Glutamatergic neuron (in vitro differentiated cells): ENCODE measurements around the gene ORM2. TPM values are rescaled to one million over a fixed set of nuclear protein-coding genes. Genes with fewer than 3 reads are reported as not detected.

Experiments used
- DNase-seq: peaks from one replicate; pipeline ENCODE4 v3.0.0; 2022
- H3K27ac Mint-ChIP-seq: one replicate; pipeline ENCODE4 v1.8.0; 2020; ENCODE audit warnings: mild to moderate bottlenecking, mixed read lengths, inconsistent platforms; ENCODE audit not compliant: unreplicated experiment
- H3K27me3 Mint-ChIP-seq: one replicate; pipeline ENCODE4 v1.8.0; 2020; ENCODE audit warnings: mild to moderate bottlenecking, moderate library complexity, mixed read lengths, inconsistent platforms; ENCODE audit not compliant: unreplicated experiment
- H3K36me3 Mint-ChIP-seq: one replicate; pipeline ENCODE4 v1.8.0; 2020; ENCODE audit warnings: mild to moderate bottlenecking, mixed read lengths, inconsistent platforms; ENCODE audit not compliant: unreplicated experiment
- H3K4me1 Mint-ChIP-seq: one replicate; pipeline ENCODE4 v1.8.0; 2020; ENCODE audit warnings: mild to moderate bottlenecking, low read depth, mixed read lengths, inconsistent platforms; ENCODE audit not compliant: unreplicated experiment
- H3K4me3 Mint-ChIP-seq: one replicate; pipeline ENCODE4 v1.8.0; 2020; ENCODE audit warnings: mild to moderate bottlenecking, mixed read lengths, inconsistent platforms; ENCODE audit not compliant: unreplicated experiment
- H3K9me3 Mint-ChIP-seq: one replicate; pipeline ENCODE4 v1.8.0; 2020; ENCODE audit warnings: mild to moderate bottlenecking, moderate library complexity, mixed read lengths, inconsistent platforms; ENCODE audit not compliant: unreplicated experiment
- CTCF ChIP-seq: fragments of 200-600 bp; sonication (generic); IDR thresholded peaks from one replicate; pipeline ENCODE4 v1.5.0; 2021; ENCODE audit not compliant: partially characterized antibody, unreplicated experiment
- total RNA-seq: library from RNA; stranded (reverse); fragmentation: NEBNext Ultra II Directional; extraction: Animal tissue kit (Norgen Biotek cat#: 25700); gene quantifications from one replicate; pipeline ENCODE4 v1.2.1, GENCODE V29; 2021; ENCODE audit not compliant: unreplicated experiment

Gene ORM2
- total RNA-seq, 1 donor from 2014 or later: not detected

DNA sequence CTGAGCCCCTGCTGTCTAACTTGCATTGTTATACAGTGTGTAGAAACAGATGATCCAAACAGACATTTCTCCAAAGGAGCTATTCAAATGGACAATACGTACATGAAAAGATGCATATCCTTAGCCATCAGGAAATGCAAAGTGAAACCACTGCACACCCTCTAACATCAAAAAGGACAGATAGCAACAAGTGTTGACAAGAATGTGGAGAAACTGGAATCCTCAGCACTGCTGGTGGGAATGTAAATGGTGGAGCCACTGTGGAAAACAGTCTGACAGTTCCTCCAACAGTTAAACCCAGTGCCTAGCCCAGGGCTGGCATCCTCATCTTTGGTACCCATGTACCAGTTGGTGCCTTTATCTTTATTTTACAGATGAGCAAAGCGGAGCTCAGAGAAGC lies 8.5 kb downstream of the ORM2 start:
- Mint-ChIP-seq H3K4me1 (no peaks in the 10 kb centered on the region), H3K36me3 (no peaks in the 10 kb centered on the region), H3K27me3 (no peaks in the 10 kb centered on the region), H3K9me3 (peaks cover 2% of the 10 kb centered on the region), H3K4me3 (no peak overlapping the region), H3K27ac (no peak overlapping the region)
- TF ChIP-seq CTCF: no peak
- no peak for DNase-seq

- Mint-ChIP-seq H3K27ac (no peak overlapping the region), H3K36me3 (no peaks in the 10 kb centered on the region), H3K4me3 (no peak overlapping the region), H3K9me3 (peaks cover 2% of the 10 kb centered on the region), H3K4me1 (no peaks in the 10 kb centered on the region), H3K27me3 (no peaks in the 10 kb centered on the region)
- peak; percentile 94 for TF ChIP-seq CTCF
- peak; percentile 70 for DNase-seq
These were observed 9.7 kb downstream of the ORM2 start for GRCh38 chr9:114339130-114339908.

DNA sequence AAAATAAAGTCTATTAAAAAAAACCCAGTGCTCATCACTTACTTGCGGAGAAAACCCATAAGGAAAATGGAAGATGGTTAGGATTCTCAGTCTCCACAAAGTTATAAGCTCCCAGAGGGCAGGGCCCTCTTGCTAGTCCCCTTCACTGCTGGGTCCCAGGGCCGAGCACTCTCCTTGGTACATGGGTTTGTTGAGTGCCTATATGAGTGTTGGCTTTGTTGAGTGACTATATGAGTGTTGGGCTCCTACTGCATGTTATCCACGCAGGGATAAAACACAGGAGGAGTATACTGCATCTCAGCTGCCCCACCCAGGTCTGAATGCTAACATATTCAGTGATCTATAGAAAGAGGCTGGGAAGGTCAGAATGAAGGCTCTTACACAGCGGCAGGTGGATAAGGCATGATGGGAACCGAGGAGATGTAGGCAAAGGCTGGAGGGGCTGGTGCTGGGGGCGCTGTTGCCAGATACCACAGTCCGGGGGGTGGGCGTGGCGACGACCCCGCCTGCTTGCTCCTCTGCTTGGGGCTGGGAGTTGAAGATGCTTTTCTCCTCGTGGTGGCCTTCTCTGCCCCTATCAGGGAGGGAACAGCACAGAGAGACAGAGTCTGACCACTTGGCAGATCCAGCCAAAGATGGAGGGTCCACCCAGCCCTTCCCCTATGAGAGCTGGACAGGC lies 11.6 kb downstream of the ORM2 start:
- no peak for TF ChIP-seq CTCF
- Mint-ChIP-seq H3K36me3 (no peaks in the 10 kb centered on the region), H3K27me3 (no peaks in the 10 kb centered on the region), H3K27ac (no peak overlapping the region), H3K4me3 (no peak overlapping the region), H3K4me1 (no peaks in the 10 kb centered on the region), H3K9me3 (peaks cover 2% of the 10 kb centered on the region)
- no peak for DNase-seq

DNA sequence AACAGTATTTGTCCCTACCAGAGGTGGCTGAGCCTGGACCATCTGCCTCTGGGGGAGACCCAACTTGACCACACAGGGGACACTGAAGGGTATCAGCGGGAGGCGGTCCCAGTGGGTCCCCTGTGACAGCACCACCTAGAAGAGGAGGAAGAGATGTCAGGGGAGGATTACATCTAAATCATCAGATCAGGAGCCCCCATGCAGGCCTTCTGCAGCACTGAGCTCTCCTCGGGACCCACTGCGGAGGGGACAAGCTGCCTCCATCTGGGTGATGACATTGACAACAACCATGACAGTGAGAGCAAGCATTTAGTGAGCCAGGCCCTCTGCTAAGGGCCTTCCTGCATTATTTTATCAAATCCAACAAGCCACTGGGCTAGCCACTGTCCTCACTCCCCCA lies 12.3 kb downstream of the ORM2 start:
- TF ChIP-seq CTCF: no peak
- Mint-ChIP-seq H3K4me3 (no peak overlapping the region), H3K9me3 (peaks cover 4% of the 10 kb centered on the region), H3K36me3 (no peaks in the 10 kb centered on the region), H3K27me3 (no peaks in the 10 kb centered on the region), H3K27ac (no peak overlapping the region), H3K4me1 (no peaks in the 10 kb centered on the region)
- no peak for DNase-seq
